HG03457 (cell line): ENCODE data around the gene LHX5.
"Not testable (repeated sequence)": the region's sequence is repeated elsewhere in the genome, so short reads cannot be mapped to it uniquely, and the experiment has no call there.

Experiments used
- ATAC-seq: cut with Tn5 transposase; IDR thresholded peaks from one replicate; pipeline ENCODE4 v1.9.1; 2021; ENCODE audit warnings: moderate number of reproducible peaks; ENCODE audit not compliant: unreplicated experiment

The LHX5 gene

GRCh38 chr12:113471619-113472171 lies at the start of gene LHX5:
LHX5 (minus strand) TSS chr12:113471871; CDS start chr12:113471498, 373 bp downstream.
- ATAC-seq = no peak

GRCh38 chr12:113519464-113520307 lies 48.0 kb upstream of the LHX5 start:
- ATAC-seq = no peak

GRCh38 chr12:113515082-113515856 lies 43.6 kb upstream of the LHX5 start:
- ATAC-seq = no peak

GRCh38 chr12:113514602-113515001 lies 42.9 kb upstream of the LHX5 start:
- ATAC-seq = no peak

GRCh38 chr12:113512568-113512967 lies 40.9 kb upstream of the LHX5 start:
- no peak for ATAC-seq

- no peak for ATAC-seq
Observed at GRCh38 chr12:113506867-113507266, 35.2 kb upstream of the LHX5 start.

GRCh38 chr12:113505941-113506340 lies 34.3 kb upstream of the LHX5 start:
- no peak for ATAC-seq

- no peak for ATAC-seq
Observed at GRCh38 chr12:113504917-113505316, 33.2 kb upstream of the LHX5 start.

- ATAC-seq = no peak
Observed at GRCh38 chr12:113500782-113501311, 29.2 kb upstream of the LHX5 start.

GRCh38 chr12:113500306-113500675 lies 28.6 kb upstream of the LHX5 start:
- ATAC-seq = no peak

- ATAC-seq = no peak
Observed at GRCh38 chr12:113498490-113498889, 26.8 kb upstream of the LHX5 start.

GRCh38 chr12:113497693-113498092 lies 26.0 kb upstream of the LHX5 start:
- ATAC-seq = no peak

- not testable (repeated sequence) for ATAC-seq
Observed at GRCh38 chr12:113495941-113496340, 24.3 kb upstream of the LHX5 start.

GRCh38 chr12:113488322-113488721 lies 16.7 kb upstream of the LHX5 start:
- ATAC-seq = no peak

- no peak for ATAC-seq
Observed at GRCh38 chr12:113486722-113487121, 15.1 kb upstream of the LHX5 start.

- ATAC-seq = no peak
Observed at GRCh38 chr12:113485330-113485729, 13.7 kb upstream of the LHX5 start.

- ATAC-seq = no peak
Observed at GRCh38 chr12:113482334-113482733, 10.7 kb upstream of the LHX5 start.

- ATAC-seq = no peak
Observed at GRCh38 chr12:113480336-113480971, 8.8 kb upstream of the LHX5 start.

- no peak for ATAC-seq
Observed at GRCh38 chr12:113479590-113480335, 8.1 kb upstream of the LHX5 start.

- ATAC-seq = no peak
Observed at GRCh38 chr12:113479216-113479589, 7.5 kb upstream of the LHX5 start.
